GM21576 (cell line): Measurements from ENCODE around the gene GPR160.
A peak's percentile ranks its signal among the peaks of the same experiment; 100 is the strongest.
"Not testable (repeated sequence)": the region's sequence is repeated elsewhere in the genome, so short reads cannot be mapped to it uniquely, and the experiment has no call there.

ENCODE experiments used
- ATAC-seq: cut with Tn5 transposase; IDR thresholded peaks from one replicate; pipeline ENCODE4 v1.9.1; 2021; ENCODE audit warnings: mild to moderate bottlenecking, moderate library complexity; ENCODE audit not compliant: unreplicated experiment

GPR160 gene

GRCh38 chr3:170109579-170110293, 71.9 kb downstream of the GPR160 start:
- ATAC-seq: no peak

- ATAC-seq: no peak
These were observed 73.5 kb downstream of the GPR160 start for GRCh38 chr3:170111147-170111771.

DNA sequence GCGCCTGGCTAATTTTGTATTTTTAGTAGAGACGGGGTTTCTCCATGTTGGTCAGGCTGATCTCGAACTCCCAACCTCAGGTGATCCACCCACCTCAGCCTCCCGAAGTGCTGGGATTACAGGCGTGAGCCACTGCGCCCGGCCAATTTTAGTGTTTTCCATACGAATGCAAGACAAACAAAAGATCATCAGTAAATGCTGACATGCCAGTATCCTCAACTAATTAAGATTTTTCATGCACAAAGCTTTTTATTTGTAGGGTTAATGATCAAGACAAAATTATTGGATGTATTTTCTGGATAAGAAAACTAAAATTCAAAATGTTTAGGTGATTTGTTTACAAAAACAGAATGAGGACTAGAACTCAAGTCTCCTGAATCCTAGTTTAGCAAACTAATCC, 76.4 kb downstream of the GPR160 start:
- ATAC-seq: not testable (repeated sequence)

- no peak for ATAC-seq
These were observed 79.3 kb downstream of the GPR160 start for GRCh38 chr3:170117134-170117533.

- peak; percentile 88 for ATAC-seq
These were observed 90.6 kb downstream of the GPR160 start for GRCh38 chr3:170128259-170128976.

GRCh38 chr3:170128977-170129431, 91.2 kb downstream of the GPR160 start:
- ATAC-seq: peak; percentile 40

GRCh38 chr3:170130532-170130931, 92.7 kb downstream of the GPR160 start:
- ATAC-seq: no peak

GRCh38 chr3:170132335-170132734, 94.5 kb downstream of the GPR160 start:
- no peak for ATAC-seq
